Neutrophil (primary cell): ENCODE data around the gene OXSM.
A peak's percentile ranks its signal among the peaks of the same experiment; 100 is the strongest.

ENCODE experiments used
- H3K27ac ChIP-seq: fragments of 200-600 bp; sonication (generic); 2 replicates; pipeline ENCODE4 v1.5.1; 2016; ENCODE audit warnings: mild to moderate bottlenecking, moderate library complexity
- H3K27me3 ChIP-seq: fragments of 200-600 bp; sonication (generic); 2 replicates; pipeline ENCODE4 v1.6.0; 2016; ENCODE audit warnings: mild to moderate bottlenecking
- H3K36me3 ChIP-seq: fragments of 200-600 bp; sonication (generic); 2 replicates; pipeline ENCODE4 v1.5.1; 2017
- H3K4me1 ChIP-seq, 2 experiments: fragments of 200-600 bp in 1 of 2; sonication (generic) in 1 of 2; 1 replicate in 1 of 2; 2 replicates in 1 of 2; pipeline versions ENCODE4 v1.5.1 to v1.6.1; 2013 to 2016; ENCODE audit warnings: low read depth in 1 of 2, low read length in 1 of 2, mild to moderate bottlenecking in 1 of 2, moderate library complexity in 1 of 2; ENCODE audit not compliant: control insufficient read depth in 1 of 2, insufficient read depth in 1 of 2
- H3K4me3 ChIP-seq, 2 experiments: fragments of 200-600 bp in 1 of 2; sonication (generic) in 1 of 2; 1 replicate in 1 of 2; 2 replicates in 1 of 2; pipeline ENCODE4 v1.5.1; 2013 to 2016; ENCODE audit warnings: low read depth in 1 of 2, low read length in 1 of 2, mild to moderate bottlenecking in 1 of 2, moderate library complexity in 1 of 2
- H3K9me3 ChIP-seq: fragments of 200-600 bp; sonication (generic); 2 replicates; pipeline ENCODE4 v1.5.1; 2016
- TF ChIP-seq, protein P1 (sequence below): fragments of 200-600 bp; sonication (generic); IDR thresholded peaks from 2 replicates; pipeline ENCODE4 v1.5.1; 2016; ENCODE audit warnings: antibody characterized with exemption

The OXSM gene

DNA sequence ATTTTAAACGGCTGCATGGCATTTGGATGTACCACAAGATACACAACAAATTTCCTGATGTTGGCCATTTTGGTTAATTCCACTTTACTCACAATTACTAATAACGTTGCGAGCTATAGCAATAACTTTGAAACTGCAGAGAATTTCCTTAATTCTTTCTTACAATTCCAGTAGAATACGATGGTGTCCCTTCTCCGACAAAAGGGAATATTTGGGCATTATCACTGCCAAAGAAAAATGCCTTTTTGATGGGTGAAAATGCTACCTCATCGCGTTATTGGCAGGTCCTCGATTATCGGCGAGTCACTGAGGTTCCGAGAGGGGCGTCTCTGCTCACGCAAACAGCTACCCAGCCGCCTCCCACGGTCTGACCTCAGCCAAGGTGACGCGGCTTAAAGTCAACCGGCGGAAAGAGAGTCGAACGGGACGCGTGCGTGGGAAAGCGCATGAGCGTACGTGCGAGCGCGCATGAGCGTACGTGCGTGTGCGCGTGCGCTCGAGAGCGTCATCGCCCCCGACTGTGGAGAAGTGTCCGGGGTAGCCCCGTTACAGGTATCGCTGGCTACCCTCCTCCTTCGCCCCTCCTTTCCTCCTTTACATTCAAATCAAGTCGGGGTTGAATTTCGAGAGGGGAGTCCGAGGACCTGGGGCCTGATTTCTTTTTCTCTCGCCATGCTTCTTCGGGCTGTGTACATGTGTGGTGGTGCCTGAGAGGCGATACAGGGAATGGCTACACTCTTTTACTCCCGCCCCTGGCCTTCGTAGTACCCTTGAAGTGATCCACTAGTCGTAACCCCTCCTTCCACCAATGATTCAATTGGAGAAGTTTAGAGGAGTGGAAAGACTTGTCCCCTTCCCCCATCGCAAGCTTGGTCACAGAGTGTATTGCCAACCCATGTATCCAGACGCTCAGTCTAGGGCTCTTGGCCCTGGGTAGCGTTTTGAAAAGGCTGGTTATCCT lies at the start of gene OXSM:
Gene OXSM (plus strand): TSS at position 495 of the 961 bp plus-strand sequence. CDS start 931 bp downstream, outside the sequence.
- Histone ChIP-seq H3K9me3 (no peaks in the 10 kb centered on the region), H3K36me3 (no peaks in the 10 kb centered on the region), H3K4me3 (peak within 1 kb of the TSS; percentile 79 to 80), H3K4me1 (peaks cover 11 to 14% of the 10 kb centered on the region in 2 experiments), H3K27me3 (no peaks in the 10 kb centered on the region), H3K27ac (peak within 1 kb of the TSS; percentile 77)
- TF ChIP-seq, protein P1, sequence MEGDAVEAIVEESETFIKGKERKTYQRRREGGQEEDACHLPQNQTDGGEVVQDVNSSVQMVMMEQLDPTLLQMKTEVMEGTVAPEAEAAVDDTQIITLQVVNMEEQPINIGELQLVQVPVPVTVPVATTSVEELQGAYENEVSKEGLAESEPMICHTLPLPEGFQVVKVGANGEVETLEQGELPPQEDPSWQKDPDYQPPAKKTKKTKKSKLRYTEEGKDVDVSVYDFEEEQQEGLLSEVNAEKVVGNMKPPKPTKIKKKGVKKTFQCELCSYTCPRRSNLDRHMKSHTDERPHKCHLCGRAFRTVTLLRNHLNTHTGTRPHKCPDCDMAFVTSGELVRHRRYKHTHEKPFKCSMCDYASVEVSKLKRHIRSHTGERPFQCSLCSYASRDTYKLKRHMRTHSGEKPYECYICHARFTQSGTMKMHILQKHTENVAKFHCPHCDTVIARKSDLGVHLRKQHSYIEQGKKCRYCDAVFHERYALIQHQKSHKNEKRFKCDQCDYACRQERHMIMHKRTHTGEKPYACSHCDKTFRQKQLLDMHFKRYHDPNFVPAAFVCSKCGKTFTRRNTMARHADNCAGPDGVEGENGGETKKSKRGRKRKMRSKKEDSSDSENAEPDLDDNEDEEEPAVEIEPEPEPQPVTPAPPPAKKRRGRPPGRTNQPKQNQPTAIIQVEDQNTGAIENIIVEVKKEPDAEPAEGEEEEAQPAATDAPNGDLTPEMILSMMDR, result no peak

DNA sequence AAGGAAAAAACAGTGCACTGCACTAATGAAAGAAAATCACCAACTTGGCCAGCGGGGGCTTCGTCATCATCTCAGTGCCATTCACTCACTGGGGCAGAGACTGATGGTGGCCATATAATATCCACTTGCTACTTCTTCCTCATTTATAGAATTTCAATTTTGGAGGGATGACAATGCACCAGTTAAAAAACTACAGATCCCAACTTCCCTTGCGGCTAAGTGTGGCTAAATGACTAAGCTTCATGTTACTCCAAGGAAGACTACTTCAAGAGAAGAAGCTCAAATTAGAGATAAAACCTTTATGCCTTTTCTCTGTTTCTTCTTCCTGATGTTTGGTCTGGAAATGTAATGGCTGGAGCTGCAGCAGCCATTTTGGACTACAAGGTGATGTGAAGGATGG lies 45.4 kb upstream of the OXSM start:
- TF ChIP-seq, protein P1, result no peak
- Histone ChIP-seq H3K27me3 (no peaks in the 10 kb centered on the region), H3K27ac (no peak overlapping the region), H3K9me3 (no peaks in the 10 kb centered on the region), H3K36me3 (peaks cover 26% of the 10 kb centered on the region), H3K4me3 (no peak overlapping the region), H3K4me1 (peaks cover 7 to 12% of the 10 kb centered on the region in 2 experiments)

DNA sequence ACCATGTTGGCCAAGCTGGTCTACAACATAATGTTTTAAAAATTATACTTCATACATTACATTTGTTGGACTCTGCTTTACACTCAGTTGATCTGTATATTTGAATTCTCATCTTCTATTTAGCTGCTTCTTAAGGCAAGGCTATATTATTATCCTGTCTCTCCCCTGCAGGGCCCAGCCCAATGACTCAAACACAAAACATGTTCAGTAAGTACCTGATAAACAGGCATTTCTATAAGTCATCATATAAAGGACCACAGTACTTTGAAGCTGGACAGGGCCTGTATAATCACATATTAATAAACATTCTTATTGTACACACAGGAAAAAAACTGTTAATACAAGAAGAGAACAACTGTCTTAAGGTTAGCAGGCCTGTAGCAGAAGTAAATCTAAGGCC lies 42.9 kb upstream of the OXSM start:
- H3K9me3 ChIP-seq, result no peaks in the 10 kb centered on the region
- TF ChIP-seq, protein P1, result no peak
- peaks cover 13 to 19% of the 10 kb centered on the region in 2 experiments for H3K4me1 ChIP-seq
- peaks cover 34% of the 10 kb centered on the region for H3K36me3 ChIP-seq
- H3K27me3 ChIP-seq, result no peaks in the 10 kb centered on the region
- H3K27ac ChIP-seq, result peak overlapping the region; percentile 45
- no peak overlapping the region for H3K4me3 ChIP-seq

DNA sequence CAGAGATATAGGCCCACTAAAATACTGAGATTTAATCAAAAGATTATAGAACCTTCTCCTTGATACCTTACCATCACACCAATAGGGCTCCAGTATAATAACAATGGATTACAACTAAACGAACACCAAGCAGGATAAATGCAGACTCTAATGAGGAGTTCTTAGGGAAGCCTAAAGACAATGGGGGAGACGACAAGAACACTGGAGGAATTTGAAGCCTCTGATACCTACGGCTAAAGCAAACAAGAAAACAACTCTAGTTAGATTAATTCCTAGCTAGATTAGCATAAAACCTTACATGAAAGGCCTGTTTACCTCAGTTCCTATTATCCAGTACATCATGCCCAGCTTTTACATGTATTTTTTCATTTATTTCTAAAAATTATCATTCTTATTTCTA lies 41.7 kb upstream of the OXSM start:
- Histone ChIP-seq H3K4me3 (no peak overlapping the region), H3K27ac (no peak overlapping the region), H3K27me3 (no peaks in the 10 kb centered on the region), H3K36me3 (peaks cover 31% of the 10 kb centered on the region), H3K4me1 (peaks cover 13 to 19% of the 10 kb centered on the region in 2 experiments), H3K9me3 (no peaks in the 10 kb centered on the region)
- TF ChIP-seq, protein P1, result no peak

DNA sequence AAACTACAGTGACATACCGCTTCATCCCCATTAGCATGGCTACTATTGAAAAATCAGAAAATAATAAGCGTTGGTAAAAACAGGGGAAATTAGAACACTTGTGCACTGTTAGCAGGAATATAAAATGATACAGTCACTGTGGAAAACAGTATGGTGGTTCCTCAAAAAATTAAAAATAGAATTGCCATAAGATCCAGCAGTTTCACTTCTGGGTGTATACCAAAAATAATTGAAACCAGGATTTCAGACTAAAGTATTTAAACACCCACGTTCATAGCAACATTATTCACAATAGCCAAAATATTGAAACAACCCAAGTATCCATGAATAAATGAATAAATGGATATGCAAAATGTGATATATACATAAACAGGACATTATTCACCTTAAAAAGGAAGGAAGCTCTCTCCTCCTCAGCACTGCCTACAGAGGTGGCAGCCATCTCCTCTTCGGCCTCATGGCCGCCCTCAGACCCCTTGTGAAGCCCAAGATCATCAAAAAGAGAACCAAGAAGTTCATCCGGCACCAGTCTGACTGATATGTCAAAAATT lies 40.8 kb upstream of the OXSM start:
- TF ChIP-seq, protein P1, result no peak
- H3K4me3 ChIP-seq, result no peak overlapping the region
- no peaks in the 10 kb centered on the region for H3K27me3 ChIP-seq
- peaks cover 13 to 19% of the 10 kb centered on the region in 2 experiments for H3K4me1 ChIP-seq
- peaks cover 31% of the 10 kb centered on the region for H3K36me3 ChIP-seq
- H3K27ac ChIP-seq, result peak overlapping the region; percentile 45
- H3K9me3 ChIP-seq, result no peaks in the 10 kb centered on the region
